ENCODE results near the gene FUT8.
"Not testable (repeated sequence)": the region's sequence is repeated elsewhere in the genome, so short reads cannot be mapped to it uniquely, and the experiment has no call there.

DNA sequence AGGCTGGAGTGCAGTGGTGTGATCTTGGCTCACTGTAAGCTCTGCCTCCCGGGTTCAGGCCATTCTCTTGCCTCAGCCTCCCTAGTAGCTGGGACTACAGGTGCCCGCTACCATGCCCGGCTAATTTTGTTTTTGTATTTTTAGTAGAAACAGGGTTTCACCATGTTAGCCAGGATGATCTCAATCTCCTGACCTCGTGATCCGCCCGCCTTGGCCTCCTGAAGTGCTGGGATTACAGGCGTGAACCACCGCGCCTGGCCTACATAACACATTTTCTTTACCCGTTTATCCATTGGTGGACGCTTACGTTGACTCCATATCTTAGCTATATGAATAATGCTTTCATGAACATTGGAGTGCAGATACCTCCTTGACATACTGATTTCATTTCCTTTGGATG, 14.4 kb downstream of the FUT8 start:
- TF ChIP-seq, protein P1, sequence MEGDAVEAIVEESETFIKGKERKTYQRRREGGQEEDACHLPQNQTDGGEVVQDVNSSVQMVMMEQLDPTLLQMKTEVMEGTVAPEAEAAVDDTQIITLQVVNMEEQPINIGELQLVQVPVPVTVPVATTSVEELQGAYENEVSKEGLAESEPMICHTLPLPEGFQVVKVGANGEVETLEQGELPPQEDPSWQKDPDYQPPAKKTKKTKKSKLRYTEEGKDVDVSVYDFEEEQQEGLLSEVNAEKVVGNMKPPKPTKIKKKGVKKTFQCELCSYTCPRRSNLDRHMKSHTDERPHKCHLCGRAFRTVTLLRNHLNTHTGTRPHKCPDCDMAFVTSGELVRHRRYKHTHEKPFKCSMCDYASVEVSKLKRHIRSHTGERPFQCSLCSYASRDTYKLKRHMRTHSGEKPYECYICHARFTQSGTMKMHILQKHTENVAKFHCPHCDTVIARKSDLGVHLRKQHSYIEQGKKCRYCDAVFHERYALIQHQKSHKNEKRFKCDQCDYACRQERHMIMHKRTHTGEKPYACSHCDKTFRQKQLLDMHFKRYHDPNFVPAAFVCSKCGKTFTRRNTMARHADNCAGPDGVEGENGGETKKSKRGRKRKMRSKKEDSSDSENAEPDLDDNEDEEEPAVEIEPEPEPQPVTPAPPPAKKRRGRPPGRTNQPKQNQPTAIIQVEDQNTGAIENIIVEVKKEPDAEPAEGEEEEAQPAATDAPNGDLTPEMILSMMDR (conservative IDR thresholded peaks at IDR 0.05; ENCODE audit: low read length) = not testable (repeated sequence)
- not testable (repeated sequence) for TF ChIP-seq EZH2phosphoT487 (IDR thresholded peaks at IDR 0.05; ENCODE audit: borderline replicate concordance)

All from Loucy (cell line).